HFF-Myc (cell line): ENCODE measurements around the gene ITGB2.

ENCODE experiments used
- DNase-seq: peaks from one replicate; pipeline ENCODE4 v3.0.0-alpha.2; 2011; ENCODE audit warnings: low read depth; ENCODE audit errors: extremely low read depth
- H3K4me3 ChIP-seq: replicated peaks from 2 replicates; pipeline ENCODE4 v1.5.1; 2011; ENCODE audit warnings: low read depth, mild to moderate bottlenecking, control low read depth, low read length
- CTCF ChIP-seq: IDR thresholded peaks from 2 replicates; pipeline ENCODE4 v1.5.1; 2012; ENCODE audit warnings: mild to moderate bottlenecking, low read depth, low read length, control low read depth; ENCODE audit errors: missing control alignments

The ITGB2 gene

DNA sequence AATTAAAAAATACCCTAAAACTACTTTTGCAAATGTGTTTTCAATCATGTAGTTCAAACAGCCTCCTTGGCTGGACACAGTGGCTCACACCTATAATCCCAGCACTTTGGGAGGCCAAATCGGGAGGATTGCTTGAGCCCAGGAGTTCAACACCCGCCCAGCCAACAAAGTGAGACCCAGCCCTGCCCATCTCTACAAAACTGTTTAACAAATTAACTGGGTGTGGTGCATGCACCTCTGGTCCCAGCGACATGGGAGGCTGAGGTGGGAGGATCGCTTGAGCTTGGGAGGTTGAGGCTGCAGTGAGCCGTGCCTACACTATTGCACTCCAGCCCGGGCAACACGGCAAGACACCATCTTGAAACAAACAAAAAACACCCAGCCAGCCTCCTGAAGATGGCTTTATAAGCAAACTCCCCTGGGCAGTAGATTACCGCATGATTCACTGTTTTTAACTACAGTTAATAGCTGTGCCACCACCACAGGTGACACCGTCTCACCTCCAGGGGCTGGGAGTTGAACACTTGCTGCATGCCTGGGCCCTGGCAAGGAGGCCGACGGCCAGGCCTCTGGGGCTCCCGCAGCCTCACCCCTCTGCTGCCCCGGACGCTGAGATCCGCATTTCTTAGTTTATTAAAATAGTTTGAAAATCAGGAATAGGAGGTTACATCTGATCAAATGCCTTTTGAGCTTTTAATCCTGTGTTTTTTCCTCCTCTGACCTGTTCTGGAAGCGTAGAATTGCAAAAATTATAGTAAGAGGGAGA, 63.4 kb downstream of the ITGB2 start:
- no peak for TF ChIP-seq CTCF
- H3K4me3 ChIP-seq = no peak overlapping the region
- no peak for DNase-seq

- TF ChIP-seq CTCF = no peak
- no peak for DNase-seq
- no peak overlapping the region for H3K4me3 ChIP-seq
These were observed 64.6 kb downstream of the ITGB2 start for GRCh38 chr21:44856131-44856530.

DNA sequence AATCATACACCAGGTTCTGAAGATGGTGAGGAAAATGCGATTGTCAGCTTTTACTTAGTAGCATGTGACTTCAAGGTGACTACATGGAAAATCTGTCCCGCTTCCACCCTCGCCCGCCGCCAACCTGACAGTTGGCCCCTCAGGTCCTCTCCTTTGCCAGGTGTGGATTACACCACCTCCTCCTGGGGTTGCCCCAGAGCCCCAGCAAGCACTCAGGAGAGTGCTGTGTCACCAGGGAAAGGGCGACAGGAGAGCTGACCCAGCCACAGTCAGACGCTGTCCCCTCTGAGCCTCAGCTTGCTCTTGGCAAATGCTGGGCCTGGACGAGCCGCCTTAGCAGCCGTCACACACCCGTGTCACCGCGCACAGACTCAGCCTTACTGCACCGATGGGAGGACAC, 65.1 kb downstream of the ITGB2 start:
- DNase-seq = no peak
- no peak overlapping the region for H3K4me3 ChIP-seq
- TF ChIP-seq CTCF = no peak

- no peak for TF ChIP-seq CTCF
- H3K4me3 ChIP-seq = no peak overlapping the region
- DNase-seq = no peak
These were observed 65.8 kb downstream of the ITGB2 start for GRCh38 chr21:44854664-44855446.

DNA sequence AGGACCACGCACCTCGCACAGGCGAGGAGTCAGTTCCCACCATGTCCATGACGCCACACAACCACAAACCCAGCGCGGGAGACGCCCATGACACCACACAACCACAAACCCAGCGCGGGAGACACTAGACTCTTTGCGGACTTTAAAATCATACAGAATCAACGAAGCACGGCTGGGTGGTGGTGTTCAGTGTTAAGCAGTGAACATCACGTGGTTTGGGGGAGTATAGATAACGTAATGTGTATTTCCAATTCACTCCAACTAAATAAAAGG, 66.4 kb downstream of the ITGB2 start:
- no peak for TF ChIP-seq CTCF
- DNase-seq = no peak
- no peak overlapping the region for H3K4me3 ChIP-seq

GRCh38 chr21:44853601-44854390, 66.9 kb downstream of the ITGB2 start:
- no peak for TF ChIP-seq CTCF
- no peak overlapping the region for H3K4me3 ChIP-seq
- no peak for DNase-seq
